ENCODE results near the gene B4GALNT2. TPM values are rescaled to one million over a fixed set of nuclear protein-coding genes. Genes with fewer than 3 reads are reported as not detected.

Gene B4GALNT2
- total and polyA plus RNA-seq, 2 of the 13 experiments (the other 11 are each of a cell fraction or from before 2014, with no cell fraction given) = not detected

GRCh38 chr17:49132699-49133364, at the start of gene B4GALNT2 (continued):
- peak; percentile 35; the same call in 1 of the 2 replicates for TF ChIP-seq ZFX (CRISPR knock-in tag; IDR thresholded peaks at IDR 0.05; ENCODE audit: low read depth)
- no peak for TF ChIP-seq HCFC1 (IDR thresholded peaks at IDR 0.05; ENCODE audit: low read depth, low read length)
- peak; percentile 62 for TF ChIP-seq ZNF263 (CRISPR knock-in tag; IDR thresholded peaks at IDR 0.05)
- TF ChIP-seq ZNF430 (CRISPR knock-in tag; IDR thresholded peaks at IDR 0.05) = peak; percentile 53; the same call in 1 of the 2 replicates
- TF ChIP-seq MXD3 (CRISPR knock-in tag; IDR thresholded peaks at IDR 0.05) = no peak
- TF ChIP-seq, protein P1, sequence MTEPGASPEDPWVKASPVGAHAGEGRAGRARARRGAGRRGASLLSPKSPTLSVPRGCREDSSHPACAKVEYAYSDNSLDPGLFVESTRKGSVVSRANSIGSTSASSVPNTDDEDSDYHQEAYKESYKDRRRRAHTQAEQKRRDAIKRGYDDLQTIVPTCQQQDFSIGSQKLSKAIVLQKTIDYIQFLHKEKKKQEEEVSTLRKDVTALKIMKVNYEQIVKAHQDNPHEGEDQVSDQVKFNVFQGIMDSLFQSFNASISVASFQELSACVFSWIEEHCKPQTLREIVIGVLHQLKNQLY (CRISPR knock-in tag; IDR thresholded peaks at IDR 0.05) = no peak
- TF ChIP-seq ATF1 (CRISPR knock-in tag; IDR thresholded peaks at IDR 0.05) = no peak
- TF ChIP-seq BRD4 (CRISPR knock-in tag; IDR thresholded peaks at IDR 0.05) = 0 out of 2 replicates have a peak, but pooled peaks have one; percentile 29
- TF ChIP-seq NR3C1 (CRISPR knock-in tag; IDR thresholded peaks at IDR 0.05) = no peak
- no peak for TF ChIP-seq SIN3A (IDR thresholded peaks at IDR 0.05; ENCODE audit: borderline replicate concordance, low read depth, low read length)
- 0 out of 2 replicates have a peak, but pooled peaks have one; percentile 44 for TF ChIP-seq ZNF563 (CRISPR knock-in tag; IDR thresholded peaks at IDR 0.05)
- peak; percentile 51; the same call in 1 of the 2 replicates for TF ChIP-seq GABPB1 (CRISPR knock-in tag; IDR thresholded peaks at IDR 0.05)
- no peak for TF ChIP-seq ZNF280D (CRISPR knock-in tag; IDR thresholded peaks at IDR 0.05)
- TF ChIP-seq, protein P2, sequence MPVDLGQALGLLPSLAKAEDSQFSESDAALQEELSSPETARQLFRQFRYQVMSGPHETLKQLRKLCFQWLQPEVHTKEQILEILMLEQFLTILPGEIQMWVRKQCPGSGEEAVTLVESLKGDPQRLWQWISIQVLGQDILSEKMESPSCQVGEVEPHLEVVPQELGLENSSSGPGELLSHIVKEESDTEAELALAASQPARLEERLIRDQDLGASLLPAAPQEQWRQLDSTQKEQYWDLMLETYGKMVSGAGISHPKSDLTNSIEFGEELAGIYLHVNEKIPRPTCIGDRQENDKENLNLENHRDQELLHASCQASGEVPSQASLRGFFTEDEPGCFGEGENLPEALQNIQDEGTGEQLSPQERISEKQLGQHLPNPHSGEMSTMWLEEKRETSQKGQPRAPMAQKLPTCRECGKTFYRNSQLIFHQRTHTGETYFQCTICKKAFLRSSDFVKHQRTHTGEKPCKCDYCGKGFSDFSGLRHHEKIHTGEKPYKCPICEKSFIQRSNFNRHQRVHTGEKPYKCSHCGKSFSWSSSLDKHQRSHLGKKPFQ (CRISPR knock-in tag; IDR thresholded peaks at IDR 0.05; ENCODE audit: insufficient replicate concordance) = no peak
- TF ChIP-seq, protein P3, sequence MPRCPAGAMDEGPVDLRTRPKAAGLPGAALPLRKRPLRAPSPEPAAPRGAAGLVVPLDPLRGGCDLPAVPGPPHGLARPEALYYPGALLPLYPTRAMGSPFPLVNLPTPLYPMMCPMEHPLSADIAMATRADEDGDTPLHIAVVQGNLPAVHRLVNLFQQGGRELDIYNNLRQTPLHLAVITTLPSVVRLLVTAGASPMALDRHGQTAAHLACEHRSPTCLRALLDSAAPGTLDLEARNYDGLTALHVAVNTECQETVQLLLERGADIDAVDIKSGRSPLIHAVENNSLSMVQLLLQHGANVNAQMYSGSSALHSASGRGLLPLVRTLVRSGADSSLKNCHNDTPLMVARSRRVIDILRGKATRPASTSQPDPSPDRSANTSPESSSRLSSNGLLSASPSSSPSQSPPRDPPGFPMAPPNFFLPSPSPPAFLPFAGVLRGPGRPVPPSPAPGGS (CRISPR knock-in tag; IDR thresholded peaks at IDR 0.05) = peak; percentile 34; the same call in 1 of the 2 replicates
- TF ChIP-seq ZMYM3 (CRISPR knock-in tag; IDR thresholded peaks at IDR 0.05) = no peak; the same call in 1 of the 2 replicates
- TF ChIP-seq SNAPC2 (CRISPR knock-in tag; IDR thresholded peaks at IDR 0.05) = no peak
- TF ChIP-seq, protein P4, sequence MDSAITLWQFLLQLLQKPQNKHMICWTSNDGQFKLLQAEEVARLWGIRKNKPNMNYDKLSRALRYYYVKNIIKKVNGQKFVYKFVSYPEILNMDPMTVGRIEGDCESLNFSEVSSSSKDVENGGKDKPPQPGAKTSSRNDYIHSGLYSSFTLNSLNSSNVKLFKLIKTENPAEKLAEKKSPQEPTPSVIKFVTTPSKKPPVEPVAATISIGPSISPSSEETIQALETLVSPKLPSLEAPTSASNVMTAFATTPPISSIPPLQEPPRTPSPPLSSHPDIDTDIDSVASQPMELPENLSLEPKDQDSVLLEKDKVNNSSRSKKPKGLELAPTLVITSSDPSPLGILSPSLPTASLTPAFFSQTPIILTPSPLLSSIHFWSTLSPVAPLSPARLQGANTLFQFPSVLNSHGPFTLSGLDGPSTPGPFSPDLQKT (CRISPR knock-in tag; IDR thresholded peaks at IDR 0.05; ENCODE audit: borderline replicate concordance) = no peak
- TF ChIP-seq ZNF670 (CRISPR knock-in tag; IDR thresholded peaks at IDR 0.05; ENCODE audit: borderline replicate concordance) = no peak
- TF ChIP-seq DR1 (CRISPR knock-in tag; IDR thresholded peaks at IDR 0.05) = no peak
- peak; percentile 14; the same call in 1 of the 2 replicates for TF ChIP-seq MXD1 (CRISPR knock-in tag; IDR thresholded peaks at IDR 0.05)
